ENCODE results near the gene RLN3. TPM values are rescaled to one million over a fixed set of nuclear protein-coding genes. Genes with fewer than 3 reads are reported as not detected.
A peak's percentile ranks its signal among the peaks of the same experiment; 100 is the strongest.

The RLN3 gene
- total and polyA plus RNA-seq, 10 of the 15 experiments (the other 5 are each of a cell fraction or from before 2014, with no cell fraction given): not detected

DNA sequence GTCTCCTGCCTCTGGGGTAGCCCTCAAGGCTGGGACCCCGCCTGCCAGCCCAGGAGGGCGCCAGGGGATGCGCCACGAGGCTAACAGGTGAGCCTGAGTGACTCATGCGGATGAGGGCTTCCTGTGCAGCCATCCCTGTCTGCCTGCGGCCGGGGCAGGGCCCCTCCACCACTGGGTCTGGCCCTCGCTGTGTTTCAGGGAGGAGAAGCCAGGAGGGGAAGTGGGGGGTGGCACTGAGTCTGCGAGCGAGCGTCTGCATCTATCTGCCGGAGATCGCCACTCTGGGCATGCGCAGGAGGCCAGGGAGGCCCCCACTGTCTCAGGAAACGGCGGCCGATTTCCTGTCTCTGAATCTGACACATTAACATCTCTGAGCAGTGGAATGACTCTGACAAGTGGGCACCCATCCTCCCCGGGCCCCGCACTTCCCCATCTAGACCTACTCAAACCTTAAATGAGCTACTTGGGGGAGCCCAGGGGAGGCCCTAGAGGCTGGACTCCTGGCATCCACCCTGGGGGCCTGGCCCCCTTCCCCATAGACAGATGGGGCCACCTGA is 41.5 kb upstream of the RLN3 start (continued):
- TF ChIP-seq, protein P1, sequence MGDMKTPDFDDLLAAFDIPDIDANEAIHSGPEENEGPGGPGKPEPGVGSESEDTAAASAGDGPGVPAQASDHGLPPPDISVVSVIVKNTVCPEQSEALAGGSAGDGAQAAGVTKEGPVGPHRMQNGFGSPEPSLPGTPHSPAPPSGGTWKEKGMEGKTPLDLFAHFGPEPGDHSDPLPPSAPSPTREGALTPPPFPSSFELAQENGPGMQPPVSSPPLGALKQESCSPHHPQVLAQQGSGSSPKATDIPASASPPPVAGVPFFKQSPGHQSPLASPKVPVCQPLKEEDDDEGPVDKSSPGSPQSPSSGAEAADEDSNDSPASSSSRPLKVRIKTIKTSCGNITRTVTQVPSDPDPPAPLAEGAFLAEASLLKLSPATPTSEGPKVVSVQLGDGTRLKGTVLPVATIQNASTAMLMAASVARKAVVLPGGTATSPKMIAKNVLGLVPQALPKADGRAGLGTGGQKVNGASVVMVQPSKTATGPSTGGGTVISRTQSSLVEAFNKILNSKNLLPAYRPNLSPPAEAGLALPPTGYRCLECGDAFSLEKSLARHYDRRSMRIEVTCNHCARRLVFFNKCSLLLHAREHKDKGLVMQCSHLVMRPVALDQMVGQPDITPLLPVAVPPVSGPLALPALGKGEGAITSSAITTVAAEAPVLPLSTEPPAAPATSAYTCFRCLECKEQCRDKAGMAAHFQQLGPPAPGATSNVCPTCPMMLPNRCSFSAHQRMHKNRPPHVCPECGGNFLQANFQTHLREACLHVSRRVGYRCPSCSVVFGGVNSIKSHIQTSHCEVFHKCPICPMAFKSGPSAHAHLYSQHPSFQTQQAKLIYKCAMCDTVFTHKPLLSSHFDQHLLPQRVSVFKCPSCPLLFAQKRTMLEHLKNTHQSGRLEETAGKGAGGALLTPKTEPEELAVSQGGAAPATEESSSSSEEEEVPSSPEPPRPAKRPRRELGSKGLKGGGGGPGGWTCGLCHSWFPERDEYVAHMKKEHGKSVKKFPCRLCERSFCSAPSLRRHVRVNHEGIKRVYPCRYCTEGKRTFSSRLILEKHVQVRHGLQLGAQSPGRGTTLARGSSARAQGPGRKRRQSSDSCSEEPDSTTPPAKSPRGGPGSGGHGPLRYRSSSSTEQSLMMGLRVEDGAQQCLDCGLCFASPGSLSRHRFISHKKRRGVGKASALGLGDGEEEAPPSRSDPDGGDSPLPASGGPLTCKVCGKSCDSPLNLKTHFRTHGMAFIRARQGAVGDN (IDR thresholded peaks at IDR 0.05): peak; percentile 83
- TF ChIP-seq TCF7 (IDR thresholded peaks at IDR 0.05; ENCODE audit: borderline replicate concordance) (no peak), HCFC1 (IDR thresholded peaks at IDR 0.05; ENCODE audit: low read length) (no peak; the same call in 1 of the 2 replicates), BHLHE40 (IDR thresholded peaks at IDR 0.05; ENCODE audit: borderline replicate concordance in 1 of 2, low read depth in 2 of 2, low read length in 1 of 2) (peak; percentile 49 to 58; a peak in 3 of 4 replicates), ZBTB4 (CRISPR knock-in tag; IDR thresholded peaks at IDR 0.05) (no peak), ZNF217 (IDR thresholded peaks at IDR 0.05) (no peak), LARP7 (IDR thresholded peaks at IDR 0.05) (no peak), CHD1 (IDR thresholded peaks at IDR 0.05; ENCODE audit: low read depth, low read length) (no peak), RAD51 (IDR thresholded peaks at IDR 0.05) (no peak), SREBF1 (IDR thresholded peaks at IDR 0.05; ENCODE audit: low read length) (no peak), USF1 (IDR thresholded peaks at IDR 0.05; ENCODE audit: borderline replicate concordance, extremely low read length, insufficient read depth, low read depth, low read length) (no peak), RELA (IDR thresholded peaks at IDR 0.05; ENCODE audit: borderline replicate concordance, partially characterized antibody) (no peak)
- TF ChIP-seq, protein P2, sequence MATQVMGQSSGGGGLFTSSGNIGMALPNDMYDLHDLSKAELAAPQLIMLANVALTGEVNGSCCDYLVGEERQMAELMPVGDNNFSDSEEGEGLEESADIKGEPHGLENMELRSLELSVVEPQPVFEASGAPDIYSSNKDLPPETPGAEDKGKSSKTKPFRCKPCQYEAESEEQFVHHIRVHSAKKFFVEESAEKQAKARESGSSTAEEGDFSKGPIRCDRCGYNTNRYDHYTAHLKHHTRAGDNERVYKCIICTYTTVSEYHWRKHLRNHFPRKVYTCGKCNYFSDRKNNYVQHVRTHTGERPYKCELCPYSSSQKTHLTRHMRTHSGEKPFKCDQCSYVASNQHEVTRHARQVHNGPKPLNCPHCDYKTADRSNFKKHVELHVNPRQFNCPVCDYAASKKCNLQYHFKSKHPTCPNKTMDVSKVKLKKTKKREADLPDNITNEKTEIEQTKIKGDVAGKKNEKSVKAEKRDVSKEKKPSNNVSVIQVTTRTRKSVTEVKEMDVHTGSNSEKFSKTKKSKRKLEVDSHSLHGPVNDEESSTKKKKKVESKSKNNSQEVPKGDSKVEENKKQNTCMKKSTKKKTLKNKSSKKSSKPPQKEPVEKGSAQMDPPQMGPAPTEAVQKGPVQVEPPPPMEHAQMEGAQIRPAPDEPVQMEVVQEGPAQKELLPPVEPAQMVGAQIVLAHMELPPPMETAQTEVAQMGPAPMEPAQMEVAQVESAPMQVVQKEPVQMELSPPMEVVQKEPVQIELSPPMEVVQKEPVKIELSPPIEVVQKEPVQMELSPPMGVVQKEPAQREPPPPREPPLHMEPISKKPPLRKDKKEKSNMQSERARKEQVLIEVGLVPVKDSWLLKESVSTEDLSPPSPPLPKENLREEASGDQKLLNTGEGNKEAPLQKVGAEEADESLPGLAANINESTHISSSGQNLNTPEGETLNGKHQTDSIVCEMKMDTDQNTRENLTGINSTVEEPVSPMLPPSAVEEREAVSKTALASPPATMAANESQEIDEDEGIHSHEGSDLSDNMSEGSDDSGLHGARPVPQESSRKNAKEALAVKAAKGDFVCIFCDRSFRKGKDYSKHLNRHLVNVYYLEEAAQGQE (IDR thresholded peaks at IDR 0.05; ENCODE audit: low read depth, low read length): no peak
- TF ChIP-seq, protein P3, sequence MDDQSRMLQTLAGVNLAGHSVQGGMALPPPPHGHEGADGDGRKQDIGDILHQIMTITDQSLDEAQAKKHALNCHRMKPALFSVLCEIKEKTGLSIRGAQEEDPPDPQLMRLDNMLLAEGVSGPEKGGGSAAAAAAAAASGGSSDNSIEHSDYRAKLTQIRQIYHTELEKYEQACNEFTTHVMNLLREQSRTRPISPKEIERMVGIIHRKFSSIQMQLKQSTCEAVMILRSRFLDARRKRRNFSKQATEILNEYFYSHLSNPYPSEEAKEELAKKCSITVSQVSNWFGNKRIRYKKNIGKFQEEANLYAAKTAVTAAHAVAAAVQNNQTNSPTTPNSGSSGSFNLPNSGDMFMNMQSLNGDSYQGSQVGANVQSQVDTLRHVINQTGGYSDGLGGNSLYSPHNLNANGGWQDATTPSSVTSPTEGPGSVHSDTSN (IDR thresholded peaks at IDR 0.05; ENCODE audit: insufficient replicate concordance, low read depth, low read length): peak; percentile 47
- TF ChIP-seq, protein P4, sequence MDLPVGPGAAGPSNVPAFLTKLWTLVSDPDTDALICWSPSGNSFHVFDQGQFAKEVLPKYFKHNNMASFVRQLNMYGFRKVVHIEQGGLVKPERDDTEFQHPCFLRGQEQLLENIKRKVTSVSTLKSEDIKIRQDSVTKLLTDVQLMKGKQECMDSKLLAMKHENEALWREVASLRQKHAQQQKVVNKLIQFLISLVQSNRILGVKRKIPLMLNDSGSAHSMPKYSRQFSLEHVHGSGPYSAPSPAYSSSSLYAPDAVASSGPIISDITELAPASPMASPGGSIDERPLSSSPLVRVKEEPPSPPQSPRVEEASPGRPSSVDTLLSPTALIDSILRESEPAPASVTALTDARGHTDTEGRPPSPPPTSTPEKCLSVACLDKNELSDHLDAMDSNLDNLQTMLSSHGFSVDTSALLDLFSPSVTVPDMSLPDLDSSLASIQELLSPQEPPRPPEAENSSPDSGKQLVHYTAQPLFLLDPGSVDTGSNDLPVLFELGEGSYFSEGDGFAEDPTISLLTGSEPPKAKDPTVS (IDR thresholded peaks at IDR 0.05; ENCODE audit: low read depth, low read length): no peak
